HL-60/S4 treated with retinoic acid at 250 ng/mL for 4 days and 3 days (cell line): Measurements from ENCODE around the gene XRN1.
"Not testable (repeated sequence)": the region's sequence is repeated elsewhere in the genome, so short reads cannot be mapped to it uniquely, and the experiment has no call there.

Experiments
- in situ Hi-C: fragments of 300-500 bp; cut with MboI; formaldehyde crosslinking; loops from 2 replicates; pipeline ENCODE4 v1.7.0; 2022; ENCODE audit warnings: low sequenced_read_pairs

XRN1 gene

GRCh38 chr3:142337994-142338393, 109.8 kb downstream of the XRN1 start:
- in situ Hi-C loops: no loop called here

- in situ Hi-C loops: no loop called here
These were observed 115.4 kb downstream of the XRN1 start for GRCh38 chr3:142332390-142332789.

- in situ Hi-C loops: not testable (repeated sequence)
These were observed 123.4 kb downstream of the XRN1 start for GRCh38 chr3:142324275-142324953.

- in situ Hi-C loops: no loop called here
These were observed 127.9 kb downstream of the XRN1 start for GRCh38 chr3:142319912-142320311.

- in situ Hi-C loops: no loop called here
These were observed 128.7 kb downstream of the XRN1 start for GRCh38 chr3:142319094-142319493.

GRCh38 chr3:142318331-142318730, 129.5 kb downstream of the XRN1 start:
- in situ Hi-C loops: no loop called here

- in situ Hi-C loops: not testable (repeated sequence)
These were observed 131.9 kb downstream of the XRN1 start for GRCh38 chr3:142315978-142316388.

GRCh38 chr3:142315083-142315482, 132.8 kb downstream of the XRN1 start:
- in situ Hi-C loops: no loop called here

- in situ Hi-C loops: no loop called here
These were observed 137.4 kb downstream of the XRN1 start for GRCh38 chr3:142310439-142310838.

GRCh38 chr3:142302847-142303246, 145.0 kb downstream of the XRN1 start:
- in situ Hi-C loops: not testable (repeated sequence)

- in situ Hi-C loops: no loop called here
These were observed 149.2 kb downstream of the XRN1 start for GRCh38 chr3:142298626-142299025.

- in situ Hi-C loops: no loop called here
These were observed 151.3 kb downstream of the XRN1 start for GRCh38 chr3:142296507-142296906.

GRCh38 chr3:142287866-142288638, 159.8 kb downstream of the XRN1 start:
- in situ Hi-C loops: no loop called here

GRCh38 chr3:142285083-142285517, 162.7 kb downstream of the XRN1 start:
- in situ Hi-C loops: no loop called here

GRCh38 chr3:142282503-142282902, 165.3 kb downstream of the XRN1 start:
- in situ Hi-C loops: no loop called here

GRCh38 chr3:142281474-142281873, 166.4 kb downstream of the XRN1 start:
- in situ Hi-C loops: no loop called here

- in situ Hi-C loops: no loop called here
These were observed 167.8 kb downstream of the XRN1 start for GRCh38 chr3:142279965-142280590.

GRCh38 chr3:142278451-142278850, 169.4 kb downstream of the XRN1 start:
- in situ Hi-C loops: no loop called here

- in situ Hi-C loops: no loop called here
These were observed 171.1 kb downstream of the XRN1 start for GRCh38 chr3:142276781-142277180.

GRCh38 chr3:142275856-142276255, 172.0 kb downstream of the XRN1 start:
- in situ Hi-C loops: no loop called here

- in situ Hi-C loops: no loop called here
These were observed 172.9 kb downstream of the XRN1 start for GRCh38 chr3:142274908-142275307.

- in situ Hi-C loops: no loop called here
These were observed 174.3 kb downstream of the XRN1 start for GRCh38 chr3:142273501-142273900.
